GM19239 (cell line): ENCODE measurements around the gene LCA5L.
"Not testable (repeated sequence)": the region's sequence is repeated elsewhere in the genome, so short reads cannot be mapped to it uniquely, and the experiment has no call there.

Experiments used
- DNase-seq: peaks from one replicate; pipeline ENCODE4 v3.0.0; 2011; ENCODE audit warnings: low spot score; ENCODE audit not compliant: insufficient read length
- FAIRE-seq: peaks from 2 replicates; lab custom pipeline; 2011; peaks lifted over from hg19 to GRCh38; lab: Jason Lieb, UNC

LCA5L gene

DNA sequence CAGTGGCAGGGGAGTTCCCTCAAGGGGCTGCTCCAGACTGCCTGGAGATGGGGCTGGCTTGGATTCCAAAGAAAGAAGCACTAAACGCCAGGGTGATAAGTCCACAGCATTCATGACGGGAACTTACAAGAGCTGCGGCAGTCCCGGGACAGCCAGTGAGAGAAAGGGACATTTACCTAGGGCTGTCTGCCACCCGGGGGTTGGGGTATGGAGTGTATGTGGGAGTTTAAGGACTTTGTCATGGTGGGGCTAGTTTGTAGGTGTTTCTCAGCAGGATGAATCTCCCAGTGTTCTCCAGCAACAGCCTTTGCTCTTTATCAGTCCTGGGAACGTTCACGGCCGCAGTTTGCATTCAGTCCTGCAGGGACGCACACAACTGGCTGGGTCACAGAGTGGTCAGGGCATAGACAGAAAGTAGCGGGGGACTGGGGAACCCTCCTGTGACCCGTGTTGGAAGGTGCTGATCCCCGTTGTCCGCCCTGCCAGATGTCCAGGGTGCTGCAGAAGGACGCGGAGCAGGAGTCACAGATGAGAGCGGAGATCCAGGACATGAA lies 55.3 kb downstream of the LCA5L start:
- no peak for FAIRE-seq

DNA sequence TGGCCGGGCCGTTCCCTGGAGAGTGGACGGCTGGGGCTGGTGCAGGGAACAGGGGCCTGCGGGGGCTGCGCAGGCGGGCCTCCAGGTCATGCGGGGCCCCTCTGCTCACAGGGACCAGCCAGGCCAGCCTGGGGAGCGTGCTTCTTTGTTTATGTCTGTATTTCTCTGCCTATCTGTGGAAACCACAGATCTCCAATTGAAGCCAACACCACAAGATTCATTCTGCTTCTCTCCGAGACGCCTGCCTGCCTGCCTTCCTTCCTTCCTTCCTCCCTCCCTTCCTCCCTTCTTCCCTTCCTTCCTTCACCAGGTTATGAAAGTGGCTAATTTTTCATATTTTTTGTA lies 56.8 kb downstream of the LCA5L start:
- no peak for DNase-seq
- FAIRE-seq = no peak

More for the DNA sequence above, 55.3 kb downstream of the LCA5L start:
- DNase-seq = no peak

DNA sequence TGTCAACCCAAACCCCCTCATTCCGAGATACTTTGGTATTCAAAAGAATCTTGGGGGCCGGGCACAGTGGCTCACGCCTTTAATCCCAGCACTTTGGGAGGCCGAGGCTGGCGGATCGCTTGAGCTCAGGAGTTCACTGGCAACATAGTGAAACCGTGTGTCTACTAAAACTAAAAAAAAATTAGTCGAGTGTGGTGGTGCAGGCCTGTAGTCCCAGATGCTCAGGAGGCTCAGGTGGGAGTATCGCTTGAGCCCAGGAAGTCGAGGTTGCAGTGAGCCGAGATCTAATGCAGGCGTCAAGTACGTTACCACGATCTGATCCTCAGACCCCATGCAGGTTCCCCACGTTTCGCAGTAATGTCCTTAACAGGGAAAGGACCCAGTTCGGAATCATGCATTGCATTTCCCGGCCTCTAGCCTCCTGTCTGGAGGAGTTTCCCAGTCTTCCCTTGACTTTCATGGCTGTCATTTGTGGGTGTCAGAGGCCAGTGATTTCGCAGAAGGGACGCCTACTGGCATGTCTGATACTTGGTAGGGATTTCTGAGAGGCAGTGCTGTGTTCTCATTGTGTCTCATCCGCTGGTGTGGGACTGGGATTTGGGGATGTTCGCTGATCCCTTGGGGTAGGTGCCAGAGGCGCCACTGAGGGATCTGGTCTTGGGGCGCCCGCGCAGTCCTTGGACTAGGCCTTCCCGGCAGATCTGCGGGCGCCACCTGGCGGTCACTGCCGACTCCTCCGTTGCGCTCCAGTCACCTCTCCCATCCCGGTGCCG lies 57.4 kb downstream of the LCA5L start:
- FAIRE-seq = peak; percentile 54

DNA sequence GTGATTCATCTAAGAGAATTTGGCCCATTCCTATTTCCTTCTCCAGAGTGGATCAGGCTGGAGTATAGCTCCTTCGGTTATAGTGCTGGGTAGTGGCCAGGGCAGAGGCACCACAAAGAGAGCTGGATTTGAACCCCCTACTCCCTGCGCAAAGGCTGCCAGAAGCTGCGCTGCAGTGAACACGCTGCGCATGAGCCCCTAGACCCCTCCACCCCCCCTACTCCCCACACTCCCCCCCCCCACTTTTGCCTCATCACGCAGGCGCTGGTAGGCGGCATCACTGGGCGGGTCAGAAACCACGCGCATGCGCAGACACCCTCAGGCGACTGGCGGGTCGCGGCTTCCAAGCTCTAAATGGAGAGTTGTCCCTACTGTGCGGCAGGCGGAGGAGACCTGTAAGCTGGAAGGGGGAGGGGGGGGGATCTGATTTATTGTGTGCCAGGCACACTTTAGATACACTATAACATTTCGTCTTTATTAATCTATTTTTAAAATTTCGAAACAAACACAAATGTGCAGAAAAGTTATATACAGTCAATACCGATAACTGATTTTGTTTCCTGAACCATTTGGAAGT lies 58.0 kb downstream of the LCA5L start:
- FAIRE-seq = peak; percentile 68
- peak; percentile 82 for DNase-seq

More for the DNA sequence above, 57.4 kb downstream of the LCA5L start:
- DNase-seq = peak; percentile 84

DNA sequence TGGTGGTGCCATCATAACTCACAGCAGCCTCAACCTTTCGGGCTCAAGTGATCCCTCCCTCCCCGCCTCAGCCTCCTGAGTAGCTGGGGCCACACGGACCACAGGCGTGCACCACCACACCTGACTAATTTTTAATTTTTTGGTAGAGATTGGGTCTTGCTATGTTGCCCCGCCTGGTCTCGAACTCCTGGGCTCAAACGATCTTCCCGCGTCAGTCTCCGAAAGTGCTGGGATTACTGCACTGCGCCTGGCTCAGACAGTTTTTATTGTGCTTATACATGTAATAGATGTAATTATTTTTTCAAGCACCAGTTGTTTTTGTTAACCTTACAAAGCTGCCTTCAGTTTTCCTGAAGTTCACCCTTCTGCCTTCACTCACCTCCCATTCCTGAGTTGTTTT lies 58.7 kb downstream of the LCA5L start:
- FAIRE-seq (no peak), DNase-seq (no peak)

DNA sequence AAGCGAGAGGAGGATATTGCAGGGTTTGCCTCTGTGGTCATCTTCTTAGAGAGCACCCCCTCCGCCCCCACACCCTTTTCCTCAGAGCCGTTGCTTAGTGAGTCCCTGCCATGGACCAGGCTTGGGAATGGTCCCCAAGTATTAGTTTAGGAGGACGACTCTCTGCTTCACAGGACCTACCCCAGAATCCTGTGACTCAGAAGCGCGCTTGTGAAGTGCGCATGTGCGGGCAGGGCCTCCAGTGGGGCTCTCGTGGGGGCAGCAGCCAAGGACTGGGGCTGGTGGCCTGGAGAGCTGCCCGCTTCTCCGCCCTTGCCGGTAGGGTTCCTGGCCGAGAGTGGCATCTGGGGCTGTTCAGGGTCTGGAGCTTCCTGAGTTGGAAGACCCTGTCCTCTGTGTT lies 59.4 kb downstream of the LCA5L start:
- no peak for FAIRE-seq
- no peak for DNase-seq

DNA sequence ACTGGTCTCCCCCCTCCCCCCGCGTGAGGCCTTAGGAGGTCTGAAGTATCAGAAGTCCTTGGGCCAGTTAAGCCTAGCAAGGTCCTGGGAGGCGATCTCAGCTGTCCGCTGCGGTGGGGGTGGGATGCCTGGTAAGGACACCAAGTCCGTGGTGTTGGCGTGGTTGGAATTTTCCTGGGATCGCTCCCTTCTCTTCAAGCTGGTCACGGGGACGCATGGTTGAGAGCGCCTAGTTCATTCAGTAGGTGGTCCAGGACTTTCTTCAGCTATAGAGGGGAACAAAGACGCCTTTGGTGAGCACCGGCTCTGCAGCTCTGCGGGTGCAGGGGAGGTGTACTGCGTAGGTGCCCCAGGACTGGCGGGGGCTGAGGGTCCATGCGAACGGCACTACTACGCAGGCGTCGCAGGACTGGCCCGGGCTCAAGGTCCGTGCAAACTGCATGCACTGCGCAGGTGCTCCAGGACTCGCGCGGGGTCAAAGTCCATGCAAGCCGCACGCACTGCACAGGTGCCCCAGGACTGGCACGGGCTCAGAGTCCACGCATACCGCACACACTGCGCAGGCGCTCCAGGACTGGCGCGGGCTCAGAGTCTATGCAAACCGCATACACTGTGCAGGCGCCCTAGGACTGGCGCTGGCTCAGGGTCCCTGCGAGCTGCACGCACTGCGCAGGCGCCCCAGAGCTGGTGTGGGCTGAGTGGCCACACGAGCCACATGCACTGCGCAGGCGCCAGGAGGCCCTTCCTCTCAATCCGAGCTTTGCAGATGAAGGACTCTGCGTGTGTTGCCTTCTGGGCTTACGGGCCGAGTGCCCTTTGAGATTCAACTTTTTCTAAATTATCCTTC lies 60.1 kb downstream of the LCA5L start:
- FAIRE-seq (no peak), DNase-seq (peak; percentile 55)

DNA sequence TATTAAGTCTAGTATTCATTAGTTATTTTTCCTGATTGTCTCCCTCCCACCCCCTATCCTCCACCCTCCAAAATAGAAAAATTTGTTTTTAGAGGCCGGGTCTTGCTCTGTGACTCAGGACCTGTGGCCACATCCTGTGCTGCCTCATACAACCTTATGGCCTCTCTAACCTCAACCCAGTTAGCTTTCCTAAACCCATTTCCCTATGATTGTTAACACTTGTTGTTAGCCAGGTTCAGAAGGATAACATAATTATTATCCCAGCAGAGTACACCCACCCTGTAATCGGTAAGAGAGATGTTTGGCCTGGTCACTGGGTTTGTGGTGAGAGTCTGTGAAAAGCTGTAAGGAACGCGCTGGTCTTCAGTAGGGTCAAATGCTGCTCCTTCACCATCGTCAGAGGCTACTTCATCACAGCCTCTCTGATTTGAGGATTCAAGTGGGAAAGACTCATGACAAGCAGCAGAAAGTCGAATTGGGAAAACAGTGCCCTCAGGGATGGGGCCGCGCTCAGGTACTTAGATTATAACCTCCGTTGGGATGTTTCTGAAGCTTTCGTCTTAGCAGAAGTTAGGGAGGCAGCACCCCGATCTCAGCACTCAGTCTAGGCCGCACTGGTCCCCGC lies 60.8 kb downstream of the LCA5L start:
- no peak for DNase-seq
- FAIRE-seq = no peak

DNA sequence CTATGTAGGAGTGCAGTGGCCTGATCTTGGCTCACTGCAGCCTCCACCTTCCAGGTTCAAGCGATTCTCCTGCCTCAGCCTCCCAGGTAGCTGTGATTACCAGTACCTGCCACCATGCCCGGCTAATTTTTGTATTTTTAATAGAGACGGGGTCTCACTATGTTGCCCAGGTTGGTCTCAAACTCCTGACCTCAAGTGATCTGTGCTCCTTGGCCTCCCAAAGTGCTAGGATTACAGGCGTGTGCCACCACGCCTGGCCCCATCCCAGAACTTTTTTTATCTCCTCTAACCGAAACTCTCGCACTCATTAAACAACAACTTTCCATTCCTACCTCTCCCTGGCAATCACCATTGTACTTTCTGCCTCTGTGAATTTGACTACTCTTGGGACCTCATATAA lies 63.5 kb downstream of the LCA5L start:
- DNase-seq, FAIRE-seq: not testable (repeated sequence)

DNA sequence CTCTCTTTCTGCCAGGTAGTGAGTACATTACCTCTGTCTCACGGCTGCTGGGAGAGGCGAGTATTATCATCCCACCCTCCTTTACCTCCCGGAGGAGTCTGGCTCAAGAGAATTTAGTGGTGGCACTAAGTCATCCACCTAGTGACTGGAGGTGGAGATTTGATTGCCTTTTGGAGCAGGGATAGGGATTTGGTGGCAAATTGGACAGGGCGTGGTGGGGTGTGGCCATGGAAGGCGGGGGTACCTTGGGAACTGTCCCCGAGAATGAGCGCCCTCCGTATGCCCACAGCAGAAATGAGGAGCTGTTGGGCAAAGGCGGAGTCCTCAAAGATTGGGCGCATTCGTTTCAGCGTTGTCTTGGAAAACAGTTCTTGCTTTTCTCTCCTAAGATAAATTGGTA lies 64.6 kb downstream of the LCA5L start:
- DNase-seq (no peak), FAIRE-seq (no peak)

DNA sequence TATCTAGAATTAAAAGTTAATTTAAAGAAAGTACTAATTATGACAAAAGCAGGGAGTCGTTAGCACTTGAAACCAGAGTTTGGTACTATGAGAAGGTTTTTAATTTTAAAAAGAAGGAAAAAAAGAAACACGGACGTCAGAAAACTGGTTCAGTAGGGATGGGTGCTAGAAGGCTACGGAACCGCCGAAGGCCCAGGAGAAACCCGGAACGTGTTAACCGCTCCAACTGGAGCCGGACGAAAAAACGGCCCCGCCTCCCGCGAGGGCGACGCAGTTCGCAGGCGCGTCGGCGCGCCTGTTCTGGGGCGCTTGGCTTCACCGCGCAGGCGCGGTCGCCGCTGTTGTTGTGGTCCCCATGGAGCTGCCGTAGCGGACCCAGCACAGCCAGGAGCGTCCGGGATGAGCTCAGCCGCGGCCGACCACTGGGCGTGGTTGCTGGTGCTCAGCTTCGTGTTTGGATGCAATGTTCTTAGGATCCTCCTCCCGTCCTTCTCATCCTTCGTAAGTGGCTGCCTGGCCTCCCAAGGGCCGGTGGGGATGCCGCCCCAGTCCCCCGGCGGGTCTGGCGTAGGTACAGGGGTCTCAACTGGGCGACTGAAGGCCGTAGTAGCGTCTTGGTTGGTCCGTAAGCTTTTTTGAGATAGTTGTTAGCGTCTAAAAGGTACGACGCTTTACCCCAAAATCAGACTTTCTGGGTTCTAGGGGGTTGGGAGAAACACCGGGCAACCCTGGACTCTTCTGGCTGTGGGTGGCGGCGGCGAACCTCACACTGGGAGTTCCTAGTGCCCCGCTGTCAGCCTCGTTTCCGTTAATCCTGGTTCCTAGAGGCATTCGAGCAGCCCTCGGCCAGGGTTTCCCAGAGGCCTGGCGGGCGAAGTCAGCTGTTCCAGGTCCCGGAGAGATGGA lies 65.3 kb downstream of the LCA5L start:
- FAIRE-seq (peak; percentile 78), DNase-seq (peak; percentile 88)

DNA sequence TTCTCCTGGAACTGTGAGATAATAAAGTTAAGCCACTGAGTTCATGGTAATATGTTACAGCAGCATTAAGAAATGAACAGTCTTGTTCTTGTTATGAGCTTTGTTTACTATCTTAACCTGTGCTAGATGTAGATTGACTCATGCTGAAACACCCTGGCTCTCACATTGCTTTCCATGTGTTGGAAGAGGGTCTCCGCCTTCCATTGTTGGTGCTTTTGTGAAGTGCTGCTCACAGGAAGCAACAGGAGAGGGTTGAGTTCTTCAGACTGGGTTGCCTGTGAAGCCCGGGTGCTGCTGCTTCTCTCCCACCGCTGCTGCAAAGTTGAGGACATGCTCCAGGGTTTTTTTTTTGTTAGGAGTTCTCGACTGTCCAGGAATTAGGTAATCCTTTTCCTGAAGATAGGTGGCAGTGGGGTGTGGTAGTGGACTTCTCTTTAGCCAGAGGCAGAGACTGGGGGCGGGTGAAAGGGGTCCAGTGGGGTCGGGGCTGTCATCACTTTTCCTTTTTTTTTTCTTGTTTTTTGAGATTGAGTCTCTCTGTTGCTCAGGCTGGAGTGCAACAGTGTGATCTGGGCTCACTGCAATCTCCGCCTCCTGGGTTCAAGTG lies 68.0 kb downstream of the LCA5L start:
- DNase-seq (no peak), FAIRE-seq (no peak)

DNA sequence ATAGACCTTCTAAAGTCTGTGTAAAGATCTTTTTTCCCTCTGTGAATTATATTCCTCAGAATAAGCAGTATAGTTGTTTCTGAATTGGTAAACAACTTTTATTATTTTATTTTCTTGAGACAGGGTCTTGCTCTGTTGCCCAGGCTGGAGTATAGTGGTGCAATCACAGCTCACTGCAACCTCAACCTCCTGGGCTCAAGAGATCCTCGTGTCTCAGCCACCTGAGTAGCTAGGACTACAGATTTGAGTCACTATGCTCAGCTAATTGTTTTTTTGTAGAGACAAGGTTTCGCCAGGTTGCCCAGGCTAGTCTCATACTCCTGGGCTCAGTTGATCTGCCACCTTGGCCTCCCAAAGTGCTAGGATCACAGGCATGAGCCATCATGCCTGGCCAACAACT lies 70.1 kb downstream of the LCA5L start:
- FAIRE-seq (no peak), DNase-seq (no peak)

DNA sequence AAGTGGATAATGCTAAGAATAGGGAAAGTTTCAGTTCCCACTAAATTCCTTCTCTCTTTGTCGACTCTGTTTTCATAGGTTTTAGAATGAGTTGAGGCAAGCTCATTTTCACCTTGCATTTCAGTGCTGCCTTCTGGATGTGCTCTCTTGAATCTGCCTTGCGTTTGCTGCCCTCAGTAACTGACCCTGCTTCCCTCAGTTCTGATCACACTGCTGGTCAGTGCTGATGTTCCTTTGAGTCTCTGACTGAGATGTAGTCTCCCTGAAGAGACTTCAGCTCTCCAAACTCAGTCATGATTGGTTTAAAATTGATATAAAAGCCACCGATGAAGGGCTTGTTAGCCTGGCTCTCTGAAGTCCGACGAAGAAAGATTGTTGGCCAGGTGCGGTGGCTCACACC lies 71.5 kb downstream of the LCA5L start:
- FAIRE-seq = no peak
- no peak for DNase-seq

DNA sequence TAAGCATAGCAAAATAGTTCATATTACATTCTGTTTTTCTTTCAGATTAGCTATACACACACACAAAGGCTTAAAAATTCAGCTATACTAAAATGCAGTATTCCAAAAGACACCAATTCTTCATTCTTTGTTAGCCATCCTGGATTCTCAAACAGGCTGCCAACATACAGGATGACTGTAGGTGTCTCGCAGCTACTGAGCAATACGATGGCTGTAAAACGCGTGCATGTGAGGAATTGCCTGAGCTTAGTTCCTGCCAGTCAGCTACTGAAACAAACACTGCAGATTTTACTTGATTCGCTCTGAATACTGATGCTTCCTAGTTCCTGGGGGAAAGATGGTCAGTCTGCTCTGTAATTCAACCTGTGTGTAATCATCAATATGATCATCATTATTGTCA lies 71.9 kb downstream of the LCA5L start:
- FAIRE-seq (no peak), DNase-seq (no peak)

DNA sequence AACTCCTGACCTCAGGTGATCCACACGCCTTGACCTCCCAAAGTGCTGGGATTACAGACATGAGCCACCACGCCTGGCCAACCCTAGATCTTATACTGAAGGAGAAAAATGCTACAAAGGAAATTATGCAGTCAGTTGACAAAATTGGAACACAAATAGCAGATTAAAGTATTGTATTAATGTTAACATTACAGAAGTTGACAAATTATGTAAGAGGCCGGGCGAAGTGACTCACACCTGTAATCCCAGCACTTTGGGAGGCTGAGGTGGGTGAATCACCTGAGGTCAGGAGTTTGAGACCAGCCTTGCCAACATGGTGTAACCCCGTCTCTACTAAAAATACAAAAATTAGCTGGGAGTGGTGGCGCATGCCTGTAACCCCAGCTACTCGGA lies 75.7 kb downstream of the LCA5L start:
- DNase-seq, FAIRE-seq: not testable (repeated sequence)

DNA sequence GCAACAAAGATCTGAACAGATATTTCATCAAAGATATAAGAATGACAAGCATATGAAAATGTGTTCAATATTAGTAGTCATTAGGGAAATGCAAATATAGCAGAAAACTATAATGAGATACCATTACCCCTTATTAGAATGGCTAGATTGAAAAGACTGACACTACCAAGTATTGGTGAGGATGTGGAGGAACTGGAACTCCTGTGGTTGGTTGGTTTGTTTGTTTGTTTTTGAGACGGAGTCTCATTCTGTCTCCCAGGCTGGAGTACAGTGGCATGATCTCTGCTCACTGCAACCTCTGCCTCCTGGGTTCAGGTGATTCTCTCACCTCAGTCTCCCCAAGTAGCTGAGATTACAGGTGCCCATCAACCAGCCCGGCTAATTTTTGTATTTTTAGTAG lies 77.8 kb downstream of the LCA5L start:
- DNase-seq (no peak), FAIRE-seq (no peak)

DNA sequence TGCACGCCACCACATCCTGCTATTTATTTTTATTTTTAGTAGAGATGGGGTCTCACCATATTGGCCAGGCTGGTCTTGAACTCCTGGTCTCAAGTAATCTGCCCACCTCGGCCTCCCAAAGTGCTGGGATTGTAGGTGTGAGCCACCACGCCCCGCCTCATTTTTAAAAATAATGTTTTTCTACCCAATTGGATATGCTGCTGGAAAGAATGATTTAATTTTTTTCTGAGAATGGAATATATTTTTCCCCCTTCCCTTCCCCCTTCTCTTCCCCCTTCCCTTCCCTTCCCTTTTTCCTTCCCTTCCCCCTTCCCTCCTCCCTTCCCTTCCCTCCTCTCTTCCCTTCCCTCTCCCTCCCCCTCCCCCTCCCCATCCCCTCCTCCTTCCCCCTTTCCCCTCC lies 79.0 kb downstream of the LCA5L start:
- FAIRE-seq = no peak
- DNase-seq = no peak

DNA sequence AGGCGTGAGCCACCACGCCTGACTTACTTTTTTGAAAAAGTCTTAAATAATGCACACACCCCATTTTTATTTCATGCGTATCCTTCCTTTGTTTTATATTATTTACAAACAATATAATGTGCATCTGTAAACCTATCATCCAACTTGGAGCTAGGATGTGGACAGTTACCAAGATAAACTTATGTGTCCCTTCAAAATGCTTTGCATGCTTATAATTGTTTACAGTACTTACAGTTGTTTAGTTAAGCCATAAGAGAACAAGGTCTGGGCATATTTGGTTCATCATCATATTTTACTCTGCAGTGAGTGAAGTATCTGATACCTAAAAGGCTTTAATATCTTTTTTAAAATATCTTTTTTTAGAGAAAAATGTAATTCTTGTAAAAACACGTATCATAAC lies 80.6 kb downstream of the LCA5L start:
- DNase-seq (no peak), FAIRE-seq (no peak)
